Sigmoid colon (tissue), 7 donors: ENCODE results near the gene IQCK. TPM values are rescaled to one million over a fixed set of nuclear protein-coding genes. Genes with fewer than 3 reads are reported as not detected.
A peak's percentile ranks its signal among the peaks of the same experiment; 100 is the strongest.

Experiments used
- DNase-seq: peaks from one replicate; pipeline ENCODE4 v3.0.0-alpha.2; 2019
- H3K27ac ChIP-seq, 4 donors: fragments of 200-600 bp; sonication (generic); one replicate each; pipeline ENCODE4 v1.5.1; 2016 to 2019; ENCODE audit warnings: mild to moderate bottlenecking in 1 of 4
- H3K27me3 ChIP-seq, 3 donors: fragments of 200-600 bp; sonication (generic); one replicate each; pipeline ENCODE4 v1.5.1; 2019; ENCODE audit warnings: mild to moderate bottlenecking in 1 of 3
- H3K36me3 ChIP-seq, 4 donors: fragments of 200-600 bp; sonication (generic); one replicate each; pipeline ENCODE4 v1.5.1; 2016 to 2019
- H3K4me1 ChIP-seq, 4 donors: fragments of 200-600 bp; sonication (generic); one replicate each; pipeline ENCODE4 v1.5.1; 2017 to 2019
- H3K4me3 ChIP-seq, 4 donors: fragments of 200-600 bp; sonication (generic); one replicate each; pipeline ENCODE4 v1.5.1; 2017 to 2019; ENCODE audit warnings: mild to moderate bottlenecking in 2 of 4, moderate library complexity in 1 of 4
- H3K9me3 ChIP-seq, 4 donors: fragments of 200-600 bp in 3 of 4; sonication (generic) in 3 of 4; one replicate each; pipeline versions ENCODE4 v1.5.1 to v1.6.1; 2013 to 2019
- CTCF ChIP-seq, 4 experiments: fragments of 450-650 bp in 3 of 4; fragments of 200-600 bp in 1 of 4; IDR thresholded peaks; one replicate each; pipeline ENCODE4 v1.5.1; 2016 to 2019; ENCODE audit warnings: antibody characterized with exemption in 4 of 4, mild to moderate bottlenecking in 3 of 4, moderate library complexity in 2 of 4
- EP300 ChIP-seq, 4 donors: sonication (generic); formaldehyde crosslinking; IDR thresholded peaks; one replicate each; pipeline ENCODE4 v1.6.1; 2017; ENCODE audit warnings: antibody characterized with exemption in 4 of 4
- POLR2A ChIP-seq, 2 donors: fragments of 450-650 bp; IDR thresholded peaks; one replicate each; pipeline ENCODE4 v1.6.1; 2016; ENCODE audit warnings: antibody characterized with exemption in 2 of 2, mild to moderate bottlenecking in 2 of 2, moderate library complexity in 2 of 2
- POLR2AphosphoS5 ChIP-seq, 4 donors: sonication (generic); formaldehyde crosslinking; IDR thresholded peaks; one replicate each; pipeline ENCODE4 v1.6.1; 2017; ENCODE audit warnings: antibody characterized with exemption in 4 of 4
- WGBS, 2 donors: extraction: QIAGEN DNeasy Blood & Tissue Kit; methylation state at CpG; one replicate each; pipeline ENCODE4 v1.1.7; 2013; 5-methylcytosine and 5-hydroxymethylcytosine counted together
- intact Hi-C: fragments of 100-400 bp; cut with DNase I; formaldehyde crosslinking; loops from one replicate; pipeline ENCODE4 v1.15.1; 2023
- polyA plus RNA-seq, 3 donors: library from polyadenylated mRNA; stranded (reverse); fragments of 200-250 nt; gene quantifications; one replicate each; pipeline ENCODE4 v1.2.3, GENCODE V29; 2013
- total RNA-seq, 4 donors: library from RNA; depleted of rRNA; stranded (reverse); fragments of >200 nt; gene quantifications; one replicate each; pipeline ENCODE4 v1.1.0, GENCODE V29; 2016
- donor health status: healthy with polysubstance abuse.
- donor health status: Bipolar disorder and iron deficiency.
- donor health status: healthy.

The IQCK gene
- total and polyA plus RNA-seq, 7 donors: 5.1 to 16.6 (median 10.3) TPM

- H3K4me1 ChIP-seq: no peaks in the 10 kb centered on the region
- H3K27ac ChIP-seq: peak overlapping the region in 1 of 4 donors; percentile 5
- intact Hi-C loops: no loop called here
- WGBS, 2 donors: 83 to 86% methylated on average over 9 of the region's 9 CpGs
- no peak for DNase-seq
- no peaks in the 10 kb centered on the region for H3K27me3 ChIP-seq
- H3K9me3 ChIP-seq: no peaks in the 10 kb centered on the region
- H3K4me3 ChIP-seq: no peak overlapping the region
- no peak for TF ChIP-seq POLR2AphosphoS5 (IDR thresholded peaks at IDR 0.05)
- no peak for TF ChIP-seq POLR2A (IDR thresholded peaks at IDR 0.05)
- no peak for TF ChIP-seq CTCF (IDR thresholded peaks at IDR 0.05)
- TF ChIP-seq EP300 (IDR thresholded peaks at IDR 0.05): no peak
- peaks cover 0 to 20% (median 0%) of the 10 kb centered on the region in 4 donors for H3K36me3 ChIP-seq
These were observed 17.2 kb downstream of the IQCK start for GRCh38 chr16:19735074-19735867.

DNA sequence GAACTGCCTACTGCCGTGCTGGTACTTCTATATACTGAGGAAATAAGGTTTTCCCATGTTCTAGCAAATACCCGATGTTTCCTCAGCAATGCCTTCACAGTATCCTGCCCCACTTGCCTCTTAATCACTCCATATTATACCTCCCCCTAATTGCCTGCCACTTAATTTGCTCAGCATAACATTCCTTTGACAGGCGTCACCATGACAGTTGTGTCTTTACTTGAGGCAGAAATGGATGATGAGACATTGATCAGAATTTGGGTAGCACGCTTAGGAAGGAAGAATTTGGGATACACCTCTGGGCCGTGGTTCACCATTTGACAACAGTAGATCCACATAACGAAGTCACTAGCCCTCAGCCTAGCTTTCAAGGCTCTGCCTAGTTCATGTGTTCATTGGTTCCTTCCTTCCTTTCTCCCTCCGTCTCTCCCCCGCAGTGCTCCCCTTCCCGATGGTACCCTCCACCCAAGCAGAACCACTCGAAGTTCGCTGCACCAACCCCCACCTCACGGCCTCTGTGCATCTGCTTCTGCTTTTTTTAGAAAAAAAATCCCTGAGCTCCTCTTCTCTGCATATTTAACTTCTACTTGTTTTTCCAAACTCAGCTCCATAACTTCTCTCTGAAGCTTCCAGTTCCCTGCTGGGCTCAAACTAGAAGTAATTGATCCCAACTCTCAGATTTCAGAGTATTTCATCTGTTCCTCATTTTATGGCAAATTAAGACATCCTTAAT, 19.4 kb downstream of the IQCK start:
- DNase-seq: no peak
- H3K4me1 ChIP-seq: no peaks in the 10 kb centered on the region
- intact Hi-C loops: no loop called here
- peaks cover 0 to 19% (median 0%) of the 10 kb centered on the region in 4 donors for H3K36me3 ChIP-seq
- H3K27me3 ChIP-seq: no peaks in the 10 kb centered on the region
- H3K9me3 ChIP-seq: no peaks in the 10 kb centered on the region
- H3K4me3 ChIP-seq: no peak overlapping the region
- no peak for TF ChIP-seq EP300 (IDR thresholded peaks at IDR 0.05)
- TF ChIP-seq POLR2AphosphoS5 (IDR thresholded peaks at IDR 0.05): no peak
- TF ChIP-seq POLR2A (IDR thresholded peaks at IDR 0.05): no peak
- no peak for TF ChIP-seq CTCF (IDR thresholded peaks at IDR 0.05)
- WGBS, 2 donors: 75 to 90% methylated on average over 12 of the region's 12 CpGs
- no peak overlapping the region for H3K27ac ChIP-seq

DNA sequence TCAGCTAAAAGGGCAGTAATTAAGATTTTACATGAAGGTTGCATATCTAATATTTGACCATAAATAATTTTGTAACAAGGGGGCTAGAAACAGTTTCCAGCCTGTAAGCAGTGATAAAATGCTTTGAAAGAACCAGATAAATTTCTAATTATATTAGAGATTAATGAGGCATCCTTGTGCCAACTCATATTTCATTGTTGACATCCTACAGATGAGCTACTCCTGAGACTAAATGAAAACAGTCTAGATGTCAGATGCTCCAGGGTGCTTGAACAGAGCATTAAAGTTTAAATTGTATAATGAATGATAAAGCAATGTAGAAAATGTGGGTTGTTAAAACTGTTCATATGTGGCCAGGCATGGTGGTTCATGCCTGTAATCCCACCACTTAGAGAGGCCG, 23.3 kb downstream of the IQCK start:
- 93 to 97% methylated on average over 1 of the region's 1 CpG for WGBS, 2 donors

DNA sequence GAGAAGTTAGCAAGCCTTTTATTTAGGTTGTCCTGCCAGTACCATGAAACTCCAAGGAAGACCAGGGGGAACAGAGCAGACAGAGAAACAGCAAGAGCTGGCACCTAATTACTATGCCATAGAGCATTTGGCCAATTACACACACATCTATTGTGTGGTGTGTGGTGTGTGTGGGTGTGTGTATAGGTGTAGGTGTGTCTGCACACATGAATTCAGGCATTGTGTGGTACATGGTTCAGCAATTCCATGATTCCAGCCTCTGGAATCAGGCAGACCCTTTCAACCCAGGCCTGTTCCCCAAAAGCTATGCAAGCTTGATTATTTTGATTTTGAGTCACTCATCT, 25.7 kb downstream of the IQCK start:
- H3K4me1 ChIP-seq: no peaks in the 10 kb centered on the region
- no peak for DNase-seq
- no peaks in the 10 kb centered on the region for H3K36me3 ChIP-seq
- no peaks in the 10 kb centered on the region for H3K9me3 ChIP-seq
- H3K27me3 ChIP-seq: no peaks in the 10 kb centered on the region
- no peak overlapping the region for H3K27ac ChIP-seq
- TF ChIP-seq EP300 (IDR thresholded peaks at IDR 0.05): no peak
- no peak for TF ChIP-seq CTCF (IDR thresholded peaks at IDR 0.05)
- no peak for TF ChIP-seq POLR2AphosphoS5 (IDR thresholded peaks at IDR 0.05)
- TF ChIP-seq POLR2A (IDR thresholded peaks at IDR 0.05): no peak
- intact Hi-C loops: no loop called here
- H3K4me3 ChIP-seq: no peak overlapping the region

More for the DNA sequence above, 23.3 kb downstream of the IQCK start:
- Histone ChIP-seq H3K9me3 (no peaks in the 10 kb centered on the region), H3K4me3 (no peak overlapping the region), H3K27me3 (no peaks in the 10 kb centered on the region), H3K27ac (no peak overlapping the region), H3K36me3 (peaks cover 0 to 4% (median 0%) of the 10 kb centered on the region in 4 donors), H3K4me1 (no peaks in the 10 kb centered on the region)
- no peak for TF ChIP-seq CTCF (IDR thresholded peaks at IDR 0.05)
- no peak for TF ChIP-seq EP300 (IDR thresholded peaks at IDR 0.05)
- TF ChIP-seq POLR2AphosphoS5 (IDR thresholded peaks at IDR 0.05): no peak
- TF ChIP-seq POLR2A (IDR thresholded peaks at IDR 0.05): no peak
- no peak for DNase-seq
- intact Hi-C loops: no loop called here
